Measurements from ENCODE around the gene ZMYND12.

GRCh38 chr1:42423681-42424080, 32.1 kb downstream of the ZMYND12 start:
- TF ChIP-seq, protein P1, sequence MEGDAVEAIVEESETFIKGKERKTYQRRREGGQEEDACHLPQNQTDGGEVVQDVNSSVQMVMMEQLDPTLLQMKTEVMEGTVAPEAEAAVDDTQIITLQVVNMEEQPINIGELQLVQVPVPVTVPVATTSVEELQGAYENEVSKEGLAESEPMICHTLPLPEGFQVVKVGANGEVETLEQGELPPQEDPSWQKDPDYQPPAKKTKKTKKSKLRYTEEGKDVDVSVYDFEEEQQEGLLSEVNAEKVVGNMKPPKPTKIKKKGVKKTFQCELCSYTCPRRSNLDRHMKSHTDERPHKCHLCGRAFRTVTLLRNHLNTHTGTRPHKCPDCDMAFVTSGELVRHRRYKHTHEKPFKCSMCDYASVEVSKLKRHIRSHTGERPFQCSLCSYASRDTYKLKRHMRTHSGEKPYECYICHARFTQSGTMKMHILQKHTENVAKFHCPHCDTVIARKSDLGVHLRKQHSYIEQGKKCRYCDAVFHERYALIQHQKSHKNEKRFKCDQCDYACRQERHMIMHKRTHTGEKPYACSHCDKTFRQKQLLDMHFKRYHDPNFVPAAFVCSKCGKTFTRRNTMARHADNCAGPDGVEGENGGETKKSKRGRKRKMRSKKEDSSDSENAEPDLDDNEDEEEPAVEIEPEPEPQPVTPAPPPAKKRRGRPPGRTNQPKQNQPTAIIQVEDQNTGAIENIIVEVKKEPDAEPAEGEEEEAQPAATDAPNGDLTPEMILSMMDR (IDR thresholded peaks at IDR 0.05) = no peak
- TF ChIP-seq POLR2A (IDR thresholded peaks at IDR 0.05) = no peak

Data from adrenal gland (tissue), 5 donors.